ENCODE data around the gene SERAC1. TPM values are rescaled to one million over a fixed set of nuclear protein-coding genes. Genes with fewer than 3 reads are reported as not detected.

The SERAC1 gene
- total RNA-seq, 4 donors from 2014 or later, result 6.5 to 15.7 (median 6.8) TPM

GRCh38 chr6:158067436-158068015 is 100.5 kb downstream of the SERAC1 start:
- peaks cover 0 to 18% (median 0%) of the 10 kb centered on the region in 4 donors for H3K4me1 ChIP-seq
- TF ChIP-seq CTCF (IDR thresholded peaks at IDR 0.05) (no peak), POLR2A (IDR thresholded peaks at IDR 0.05) (no peak)
- no peak for DNase-seq
- peaks cover 0 to 51% (median 0%) of the 10 kb centered on the region in 3 donors for H3K36me3 ChIP-seq
- H3K4me3 ChIP-seq, result no peak overlapping the region
- no peaks in the 10 kb centered on the region for H3K27me3 ChIP-seq
- H3K9me3 ChIP-seq, result no peaks in the 10 kb centered on the region
- no peak overlapping the region for H3K27ac ChIP-seq

GRCh38 chr6:158066136-158066781 is 101.8 kb downstream of the SERAC1 start:
- H3K4me3 ChIP-seq, result no peak overlapping the region
- peaks cover 0 to 18% (median 0%) of the 10 kb centered on the region in 4 donors for H3K4me1 ChIP-seq
- H3K9me3 ChIP-seq, result no peaks in the 10 kb centered on the region
- no peaks in the 10 kb centered on the region for H3K27me3 ChIP-seq
- H3K27ac ChIP-seq, result no peak overlapping the region
- DNase-seq, result no peak
- H3K36me3 ChIP-seq, result peaks cover 0 to 52% (median 0%) of the 10 kb centered on the region in 3 donors
- TF ChIP-seq POLR2A (IDR thresholded peaks at IDR 0.05) (no peak), CTCF (IDR thresholded peaks at IDR 0.05) (no peak)

DNA sequence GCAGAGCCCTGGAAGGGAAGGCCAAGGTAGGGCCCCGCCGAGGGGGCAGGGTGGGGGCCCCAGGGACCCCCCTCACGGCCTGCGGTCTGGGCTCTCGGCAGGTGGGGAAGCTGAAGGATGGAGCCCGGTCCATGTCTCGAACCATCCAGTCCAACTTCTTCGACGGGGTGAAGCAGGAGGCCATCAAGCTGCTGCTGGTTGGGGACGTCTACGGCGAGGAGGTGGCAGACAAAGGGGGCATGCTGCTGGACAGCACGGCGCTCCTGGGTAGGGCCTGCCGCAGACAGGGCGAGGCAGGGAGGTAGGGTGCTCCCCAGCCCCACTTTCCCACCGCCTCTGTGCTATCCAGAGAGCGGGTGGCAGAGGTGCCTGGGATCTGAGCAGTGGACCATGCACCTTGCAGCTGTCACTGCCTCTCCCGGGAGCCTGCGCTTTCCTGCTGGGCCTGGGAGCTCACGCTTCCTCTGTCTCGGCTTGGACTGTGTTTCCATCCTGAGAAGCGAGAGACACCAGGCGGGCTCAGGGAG is 103.3 kb downstream of the SERAC1 start:
- H3K4me3 ChIP-seq, result no peak overlapping the region
- peaks cover 0 to 28% (median 0%) of the 10 kb centered on the region in 4 donors for H3K4me1 ChIP-seq
- no peak overlapping the region for H3K27ac ChIP-seq
- peaks cover 0 to 38% (median 0%) of the 10 kb centered on the region in 3 donors for H3K36me3 ChIP-seq
- no peaks in the 10 kb centered on the region for H3K27me3 ChIP-seq
- peak in 1 of 3 donors; percentile 38 for DNase-seq
- TF ChIP-seq POLR2A (IDR thresholded peaks at IDR 0.05) (no peak), CTCF (IDR thresholded peaks at IDR 0.05) (no peak)
- H3K9me3 ChIP-seq, result no peaks in the 10 kb centered on the region

GRCh38 chr6:158063736-158064135 is 104.3 kb downstream of the SERAC1 start:
- Histone ChIP-seq H3K9me3 (no peaks in the 10 kb centered on the region), H3K36me3 (peaks cover 0 to 31% (median 0%) of the 10 kb centered on the region in 3 donors), H3K4me3 (no peak overlapping the region), H3K27ac (no peak overlapping the region), H3K27me3 (no peaks in the 10 kb centered on the region), H3K4me1 (peaks cover 0 to 20% (median 0%) of the 10 kb centered on the region in 4 donors)
- TF ChIP-seq CTCF (IDR thresholded peaks at IDR 0.05) (no peak), POLR2A (IDR thresholded peaks at IDR 0.05) (no peak)
- DNase-seq, result no peak

GRCh38 chr6:158061709-158062461 is 106.2 kb downstream of the SERAC1 start:
- H3K27ac ChIP-seq, result no peak overlapping the region
- DNase-seq, result no peak
- no peak for TF ChIP-seq CTCF (IDR thresholded peaks at IDR 0.05)
- TF ChIP-seq POLR2A (IDR thresholded peaks at IDR 0.05), result no peak
- H3K4me1 ChIP-seq, result peaks cover 0 to 14% (median 0%) of the 10 kb centered on the region in 4 donors
- no peak overlapping the region for H3K4me3 ChIP-seq
- H3K9me3 ChIP-seq, result no peaks in the 10 kb centered on the region
- H3K36me3 ChIP-seq, result peaks cover 0 to 33% (median 0%) of the 10 kb centered on the region in 3 donors
- no peaks in the 10 kb centered on the region for H3K27me3 ChIP-seq
